ENCODE data around the gene LIFR.

- TF ChIP-seq POLR2AphosphoS5 (IDR thresholded peaks at IDR 0.05) (no peak), POLR2A (IDR thresholded peaks at IDR 0.05) (no peak), EP300 (IDR thresholded peaks at IDR 0.05) (no peak)
- TF ChIP-seq, protein P1, sequence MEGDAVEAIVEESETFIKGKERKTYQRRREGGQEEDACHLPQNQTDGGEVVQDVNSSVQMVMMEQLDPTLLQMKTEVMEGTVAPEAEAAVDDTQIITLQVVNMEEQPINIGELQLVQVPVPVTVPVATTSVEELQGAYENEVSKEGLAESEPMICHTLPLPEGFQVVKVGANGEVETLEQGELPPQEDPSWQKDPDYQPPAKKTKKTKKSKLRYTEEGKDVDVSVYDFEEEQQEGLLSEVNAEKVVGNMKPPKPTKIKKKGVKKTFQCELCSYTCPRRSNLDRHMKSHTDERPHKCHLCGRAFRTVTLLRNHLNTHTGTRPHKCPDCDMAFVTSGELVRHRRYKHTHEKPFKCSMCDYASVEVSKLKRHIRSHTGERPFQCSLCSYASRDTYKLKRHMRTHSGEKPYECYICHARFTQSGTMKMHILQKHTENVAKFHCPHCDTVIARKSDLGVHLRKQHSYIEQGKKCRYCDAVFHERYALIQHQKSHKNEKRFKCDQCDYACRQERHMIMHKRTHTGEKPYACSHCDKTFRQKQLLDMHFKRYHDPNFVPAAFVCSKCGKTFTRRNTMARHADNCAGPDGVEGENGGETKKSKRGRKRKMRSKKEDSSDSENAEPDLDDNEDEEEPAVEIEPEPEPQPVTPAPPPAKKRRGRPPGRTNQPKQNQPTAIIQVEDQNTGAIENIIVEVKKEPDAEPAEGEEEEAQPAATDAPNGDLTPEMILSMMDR (IDR thresholded peaks at IDR 0.05) = no peak
These were observed 102.5 kb downstream of the LIFR start for GRCh38 chr5:38453921-38454320.

Data from suprapubic skin (tissue), 4 donors.